RWPE1 (cell line): Measurements from ENCODE around the gene TEX14.

Experiments
- CTCF ChIA-PET: fragments of 350-600 bp; sonication (Branson Sonifier 250); formaldehyde crosslinking; extraction: SDS; loops from one replicate; lab custom pipeline; 2021; lab: Yijun Ruan, JAX
- POLR2A ChIA-PET: fragments of 400-600 bp; formaldehyde crosslinking; extraction: SDS; loops from one replicate; lab custom pipeline; 2020; ENCODE audit warnings: antibody characterized with exemption; ENCODE audit not compliant: low non-redundant PET; lab: Yijun Ruan, JAX
- DNase-seq: peaks from one replicate; pipeline ENCODE4 v3.0.0; 2012; ENCODE audit warnings: low spot score
- H3K27ac ChIP-seq: fragments of 450-650 bp; 2 replicates; pipeline ENCODE4 v1.5.1; 2017
- TF ChIP-seq, protein P1 (sequence below): fragments of 450-650 bp; conservative IDR thresholded peaks from 2 replicates; pipeline ENCODE4 v1.5.1; 2017; ENCODE audit warnings: low read depth, mild to moderate bottlenecking

Gene TEX14

DNA sequence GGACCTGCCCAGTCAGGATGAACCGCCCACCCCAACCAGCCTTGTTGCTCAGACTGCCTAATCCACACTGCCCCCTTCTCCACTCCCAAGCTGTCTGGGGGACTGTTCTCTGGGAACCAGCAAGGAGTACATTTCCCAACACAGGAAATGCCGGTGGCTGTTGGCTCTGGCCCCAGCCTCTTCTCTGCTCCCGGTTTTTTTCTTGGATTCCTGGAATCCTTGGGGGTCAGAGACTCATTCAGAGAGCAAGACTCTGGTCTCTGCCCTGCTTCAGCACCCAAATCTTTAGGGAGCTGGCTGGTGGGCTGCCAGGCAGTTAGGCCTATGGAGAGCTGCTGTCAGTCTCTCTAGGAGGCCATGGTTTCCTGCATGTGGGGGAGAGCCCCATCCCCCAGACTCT lies 166.6 kb downstream of the TEX14 start:
- TF ChIP-seq, protein P1, sequence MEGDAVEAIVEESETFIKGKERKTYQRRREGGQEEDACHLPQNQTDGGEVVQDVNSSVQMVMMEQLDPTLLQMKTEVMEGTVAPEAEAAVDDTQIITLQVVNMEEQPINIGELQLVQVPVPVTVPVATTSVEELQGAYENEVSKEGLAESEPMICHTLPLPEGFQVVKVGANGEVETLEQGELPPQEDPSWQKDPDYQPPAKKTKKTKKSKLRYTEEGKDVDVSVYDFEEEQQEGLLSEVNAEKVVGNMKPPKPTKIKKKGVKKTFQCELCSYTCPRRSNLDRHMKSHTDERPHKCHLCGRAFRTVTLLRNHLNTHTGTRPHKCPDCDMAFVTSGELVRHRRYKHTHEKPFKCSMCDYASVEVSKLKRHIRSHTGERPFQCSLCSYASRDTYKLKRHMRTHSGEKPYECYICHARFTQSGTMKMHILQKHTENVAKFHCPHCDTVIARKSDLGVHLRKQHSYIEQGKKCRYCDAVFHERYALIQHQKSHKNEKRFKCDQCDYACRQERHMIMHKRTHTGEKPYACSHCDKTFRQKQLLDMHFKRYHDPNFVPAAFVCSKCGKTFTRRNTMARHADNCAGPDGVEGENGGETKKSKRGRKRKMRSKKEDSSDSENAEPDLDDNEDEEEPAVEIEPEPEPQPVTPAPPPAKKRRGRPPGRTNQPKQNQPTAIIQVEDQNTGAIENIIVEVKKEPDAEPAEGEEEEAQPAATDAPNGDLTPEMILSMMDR: no peak
- POLR2A ChIA-PET: no interaction called here
- peak overlapping the region; percentile 97 for H3K27ac ChIP-seq
- CTCF ChIA-PET: no interaction called here
- DNase-seq: peak; percentile 39

DNA sequence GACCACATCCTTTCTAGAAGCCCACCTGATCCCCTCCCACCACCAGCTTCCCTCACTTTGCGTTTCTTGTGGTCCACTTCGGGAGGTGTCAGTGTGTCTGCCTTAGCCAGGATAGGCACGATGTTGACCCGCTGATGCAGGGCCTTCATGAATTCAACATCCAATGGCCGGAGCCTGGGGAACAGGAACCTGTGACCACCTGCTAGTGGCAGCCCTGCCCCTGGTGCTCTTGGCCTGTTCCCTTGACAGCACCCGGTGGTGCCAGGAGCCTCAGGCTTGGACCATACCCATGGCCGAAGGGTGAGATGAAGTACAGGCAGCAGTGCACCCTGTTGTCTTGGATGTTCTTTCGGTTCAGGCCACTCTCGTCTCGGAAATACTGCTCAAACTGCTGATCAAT lies 170.2 kb downstream of the TEX14 start:
- peak overlapping the region; percentile 47 for H3K27ac ChIP-seq
- ChIA-PET CTCF (no interaction called here), POLR2A (interaction anchor here (0.6 kb wide), 1 partner anchor 16 kb away, joined by 3 read pairs; no protein-coding TSS in a partner anchor)
- DNase-seq: no peak
- TF ChIP-seq, protein P1: no peak

DNA sequence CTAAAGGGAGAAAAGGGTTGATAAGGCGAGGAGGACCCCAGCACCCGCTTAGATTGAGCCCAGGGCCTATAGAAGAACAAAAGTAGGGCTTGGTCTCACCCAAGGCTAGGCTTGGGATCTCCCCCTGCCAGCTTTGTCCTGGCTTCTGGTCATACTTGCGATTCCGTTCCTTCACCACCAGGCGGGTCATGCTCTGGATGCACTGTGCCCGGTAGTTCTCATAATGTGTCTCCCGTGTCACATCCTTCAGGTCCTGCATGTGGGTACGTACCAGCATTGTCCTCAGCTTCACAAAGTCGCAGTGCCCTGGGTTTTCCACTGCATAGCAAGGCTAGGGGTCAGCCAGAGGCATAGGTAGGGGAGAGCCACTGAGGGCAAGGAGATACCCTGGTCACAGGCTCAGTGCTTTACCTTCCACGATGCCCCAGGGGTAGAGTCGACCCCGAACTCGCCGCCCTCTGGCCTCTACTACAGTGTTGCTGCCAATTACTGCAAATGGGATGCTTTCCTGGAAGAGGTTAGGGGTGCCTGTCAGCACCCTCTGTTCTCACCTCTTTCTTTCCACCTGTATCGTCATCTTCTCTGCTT lies 170.9 kb downstream of the TEX14 start:
- TF ChIP-seq, protein P1: no peak
- H3K27ac ChIP-seq: peak overlapping the region; percentile 2; the same call in 1 of the 2 replicates
- ChIA-PET POLR2A (no interaction called here), CTCF (interaction anchor here (0.6 to 0.8 kb wide), 2 partner anchors 63 to 91 kb away, joined by 3 read pairs; no protein-coding TSS in a partner anchor)
- DNase-seq: no peak

DNA sequence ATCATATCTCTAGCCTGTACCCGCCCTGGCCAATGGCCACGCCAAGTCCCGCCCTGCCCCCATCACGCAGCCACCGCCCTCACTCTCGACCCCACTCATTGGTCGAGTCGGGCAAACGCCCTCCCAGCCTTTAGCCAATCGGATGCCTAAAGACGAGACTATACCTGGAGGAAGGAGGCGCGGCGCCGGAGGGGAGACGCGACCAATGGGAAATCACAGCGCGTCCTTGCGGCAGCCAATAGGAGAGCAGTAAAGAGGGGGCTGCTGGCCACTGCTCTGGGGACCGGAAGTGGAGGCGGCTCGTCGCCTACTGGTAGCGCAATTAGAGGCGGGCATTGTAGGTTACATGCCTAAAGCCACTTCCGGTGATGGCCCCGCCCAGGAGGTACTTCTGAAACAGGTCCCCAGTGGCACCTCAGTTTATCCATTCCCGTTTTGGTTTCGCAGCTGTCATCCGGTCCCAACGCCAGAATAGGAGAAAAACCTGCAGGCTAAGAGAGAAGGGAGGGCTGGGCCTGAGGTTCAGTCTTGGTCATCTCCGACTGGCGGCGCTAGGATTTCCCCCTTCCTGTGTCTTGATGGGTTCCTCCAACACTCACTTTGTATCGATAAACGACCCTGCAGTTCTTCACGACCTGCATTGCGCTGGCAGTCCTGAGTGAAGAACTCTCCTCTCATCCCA lies 173.8 kb downstream of the TEX14 start:
- DNase-seq: peak; percentile 100
- CTCF ChIA-PET: interaction anchor here (0.6 to 1.7 kb wide), 11 partner anchors 14 to 591 kb away, joined by 3 to 11 read pairs (median 5); no protein-coding TSS in a partner anchor
- H3K27ac ChIP-seq: peak overlapping the region; percentile 97
- POLR2A ChIA-PET: no interaction called here
- TF ChIP-seq, protein P1: no peak

DNA sequence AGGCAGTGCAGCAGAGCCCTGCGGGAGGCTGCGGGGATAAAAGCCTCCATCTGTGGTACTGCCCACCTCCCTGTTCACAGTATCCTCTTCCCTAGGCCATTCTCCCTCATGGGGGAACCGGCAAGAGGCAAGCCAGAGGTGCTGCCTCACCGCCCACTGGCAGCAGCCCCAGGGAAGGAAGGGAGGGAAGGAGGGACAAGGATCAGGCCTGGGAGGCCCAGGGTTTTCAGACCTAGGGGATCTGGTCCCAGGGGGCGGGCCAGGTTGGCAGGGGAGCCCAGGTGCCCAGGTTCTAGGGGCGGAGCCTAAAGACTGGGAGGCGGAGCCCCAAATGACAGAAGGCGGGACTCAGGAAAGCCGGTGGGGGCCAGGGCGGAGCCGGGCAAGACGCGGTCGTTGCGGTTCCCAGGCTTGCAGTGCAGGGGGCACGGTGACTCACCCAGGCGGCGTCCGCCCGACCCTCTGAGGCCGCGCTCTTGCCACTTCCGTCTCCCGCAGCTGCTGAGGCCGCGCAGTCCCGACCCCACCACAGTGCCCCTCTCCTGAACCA lies 174.4 kb downstream of the TEX14 start:
- no peak for DNase-seq
- POLR2A ChIA-PET: no interaction called here
- TF ChIP-seq, protein P1: no peak
- CTCF ChIA-PET: interaction anchor here (1.5 to 1.7 kb wide), 2 partner anchors 71 to 190 kb away, joined by 5 to 9 read pairs; no protein-coding TSS in a partner anchor
- H3K27ac ChIP-seq: peak overlapping the region; percentile 97

DNA sequence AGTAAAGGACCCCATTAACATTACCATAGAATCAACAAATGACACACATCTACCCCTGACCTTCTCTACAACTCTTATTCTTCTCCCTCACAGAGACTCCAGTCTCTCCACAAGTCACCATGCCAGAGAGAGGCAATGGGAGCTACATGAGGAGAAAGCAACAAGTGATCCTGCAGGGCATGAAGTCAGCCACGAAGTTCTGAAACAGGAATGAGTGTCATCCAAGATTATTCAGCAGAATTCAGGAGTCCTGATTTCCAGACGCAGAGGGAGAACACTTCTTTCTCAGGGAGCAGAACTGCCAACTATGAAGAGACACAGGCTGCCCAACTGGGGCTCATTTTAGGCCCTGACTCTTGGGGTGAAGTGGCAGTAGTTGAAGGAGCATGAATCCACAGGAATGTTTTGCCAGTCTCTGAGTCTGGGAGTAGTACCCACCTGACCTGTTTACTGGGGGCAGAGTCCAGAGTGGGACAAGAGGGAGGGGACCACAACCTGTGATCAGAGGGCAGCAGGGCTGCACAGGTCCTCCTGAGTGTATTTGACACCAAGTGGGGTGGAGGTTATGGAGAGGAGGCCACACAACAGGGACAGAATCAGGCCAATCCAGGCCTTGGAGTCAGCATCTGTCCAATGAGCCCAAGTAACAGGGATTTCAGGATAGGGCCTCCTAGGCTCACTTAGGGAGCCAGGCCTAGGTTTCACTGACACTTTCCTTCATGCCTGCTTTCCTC lies 175.0 kb downstream of the TEX14 start:
- POLR2A ChIA-PET: no interaction called here
- TF ChIP-seq, protein P1: no peak
- peak overlapping the region; percentile 97 for H3K27ac ChIP-seq
- no peak for DNase-seq
- CTCF ChIA-PET: no interaction called here
